WTC11 (cell line): Measurements from ENCODE around the gene RNF126. TPM values are rescaled to one million over a fixed set of nuclear protein-coding genes. Genes with fewer than 3 reads are reported as not detected.

Source experiments
- ATAC-seq: fragments of 200-7000 bp; cut with Tn5 transposase; 2 replicates; pipeline ENCODE4 v1.10.0; 2021; ENCODE audit warnings: mild to moderate bottlenecking, moderate library complexity
- CTCF ChIA-PET: fragments of 300-600 bp; sonication (Branson Sonifier 250); formaldehyde crosslinking; loops from one replicate; lab custom pipeline; 2021; ENCODE audit warnings: antibody characterized with exemption; lab: Charles Lee
- POLR2A ChIA-PET: fragments of 350-600 bp; sonication (Branson Sonifier 250); formaldehyde crosslinking; loops from one replicate; lab custom pipeline; 2021; ENCODE audit warnings: antibody characterized with exemption; lab: Charles Lee
- DNase-seq: peaks from one replicate; pipeline ENCODE4 v3.0.0; 2021; ENCODE audit warnings: low spot score
- H3K27ac Mint-ChIP-seq: 2 replicates; pipeline ENCODE4 v1.8.0; 2021; ENCODE audit warnings: mixed read lengths
- H3K27me3 Mint-ChIP-seq: 2 replicates; pipeline ENCODE4 v1.8.0; 2021; ENCODE audit warnings: low read depth, mild to moderate bottlenecking, moderate library complexity, mixed read lengths
- H3K36me3 Mint-ChIP-seq: 2 replicates; pipeline ENCODE4 v1.8.0; 2021; ENCODE audit warnings: mixed read lengths
- H3K4me1 Mint-ChIP-seq: 2 replicates; pipeline ENCODE4 v1.8.0; 2022; ENCODE audit warnings: mixed read lengths
- H3K4me3 Mint-ChIP-seq: 2 replicates; pipeline ENCODE4 v1.8.0; 2021; ENCODE audit warnings: mild to moderate bottlenecking, moderate library complexity, mixed read lengths
- H3K9me3 Mint-ChIP-seq: 2 replicates; pipeline ENCODE4 v1.8.0; 2021; ENCODE audit warnings: mixed read lengths
- NFATC4 ChIP-seq: fragments of 250-450 bp; sonication (Bioruptor Pico); IDR thresholded peaks from 2 replicates; pipeline ENCODE4 v1.9.0; 2021; ENCODE audit warnings: mild to moderate bottlenecking
- NFE2L1 ChIP-seq: sonication (generic); formaldehyde crosslinking; IDR thresholded peaks from 2 replicates; pipeline ENCODE4 v1.8.1; 2023; ENCODE audit warnings: missing genetic modification reagents
- NR2C2 ChIP-seq: sonication (generic); formaldehyde crosslinking; IDR thresholded peaks from 2 replicates; pipeline ENCODE4 v1.8.0; 2022; ENCODE audit warnings: mild to moderate bottlenecking, missing genetic modification reagents
- NR3C1 ChIP-seq: sonication (generic); formaldehyde crosslinking; conservative IDR thresholded peaks from 2 replicates; pipeline ENCODE4 v1.8.1; 2023; ENCODE audit warnings: low read depth, mild to moderate bottlenecking, missing genetic modification reagents
- PRRX2 ChIP-seq: fragments of 250-450 bp; sonication (Bioruptor Pico); IDR thresholded peaks from 2 replicates; pipeline ENCODE4 v1.8.0; 2021; ENCODE audit warnings: mild to moderate bottlenecking
- TCF7 ChIP-seq: sonication (generic); formaldehyde crosslinking; IDR thresholded peaks from 2 replicates; pipeline ENCODE4 v1.8.0; 2022; ENCODE audit warnings: mild to moderate bottlenecking, low read depth, missing genetic modification reagents, moderate library complexity
- ZNF219 ChIP-seq: sonication (generic); formaldehyde crosslinking; IDR thresholded peaks from 2 replicates; pipeline ENCODE4 v1.8.0; 2023; ENCODE audit warnings: missing genetic modification reagents, mild to moderate bottlenecking, borderline replicate concordance
- ZNF232 ChIP-seq: sonication (generic); formaldehyde crosslinking; IDR thresholded peaks from 2 replicates; pipeline ENCODE4 v1.8.0; 2022; ENCODE audit warnings: mild to moderate bottlenecking, missing genetic modification reagents
- ZNF416 ChIP-seq: fragments of 250-450 bp; sonication (Bioruptor Pico); IDR thresholded peaks from 2 replicates; pipeline ENCODE4 v1.9.0; 2021; ENCODE audit warnings: mild to moderate bottlenecking, inconsistent platforms
- ZNF423 ChIP-seq: fragments of 250-450 bp; sonication (Bioruptor Pico); IDR thresholded peaks from 2 replicates; pipeline ENCODE4 v2.1.2; 2022; ENCODE audit warnings: mild to moderate bottlenecking, moderate library complexity
- total RNA-seq: library from RNA; stranded (reverse); gene quantifications from 3 replicates; pipeline ENCODE4 v1.2.3, GENCODE V29; 2021
- TF ChIP-seq, protein P1 (sequence below): sonication (generic); formaldehyde crosslinking; IDR thresholded peaks from 2 replicates; pipeline ENCODE4 v1.8.1; 2022; ENCODE audit warnings: missing genetic modification reagents, borderline replicate concordance
- TF ChIP-seq, protein P2 (sequence below): fragments of 250-450 bp; sonication (Bioruptor Pico); IDR thresholded peaks from 2 replicates; pipeline ENCODE4 v1.8.0; 2021; ENCODE audit warnings: mild to moderate bottlenecking
- TF ChIP-seq, protein P3 (sequence below): sonication (generic); formaldehyde crosslinking; IDR thresholded peaks from 2 replicates; pipeline ENCODE4 v1.8.0; 2022; ENCODE audit warnings: mild to moderate bottlenecking, missing genetic modification reagents
- TF ChIP-seq, protein P4 (sequence below): fragments of 250-450 bp; sonication (Bioruptor Pico); IDR thresholded peaks from 2 replicates; pipeline ENCODE4 v2.1.2; 2022; ENCODE audit warnings: mild to moderate bottlenecking, moderate library complexity
- TF ChIP-seq, protein P5 (sequence below): fragments of 250-450 bp; sonication (Bioruptor Pico); IDR thresholded peaks from 2 replicates; pipeline ENCODE4 v1.9.0; 2021; ENCODE audit warnings: mild to moderate bottlenecking
- TF ChIP-seq, protein P6 (sequence below): sonication (generic); formaldehyde crosslinking; IDR thresholded peaks from 2 replicates; pipeline ENCODE4 v1.8.0; 2022; ENCODE audit warnings: mild to moderate bottlenecking, missing genetic modification reagents
- TF ChIP-seq, protein P7 (sequence below): sonication (generic); formaldehyde crosslinking; IDR thresholded peaks from 2 replicates; pipeline ENCODE4 v1.8.1; 2023; ENCODE audit warnings: mild to moderate bottlenecking, missing genetic modification reagents, moderate library complexity

RNF126 gene
- total RNA-seq, 1 experiment from 2014 or later = 84.4 TPM

DNA sequence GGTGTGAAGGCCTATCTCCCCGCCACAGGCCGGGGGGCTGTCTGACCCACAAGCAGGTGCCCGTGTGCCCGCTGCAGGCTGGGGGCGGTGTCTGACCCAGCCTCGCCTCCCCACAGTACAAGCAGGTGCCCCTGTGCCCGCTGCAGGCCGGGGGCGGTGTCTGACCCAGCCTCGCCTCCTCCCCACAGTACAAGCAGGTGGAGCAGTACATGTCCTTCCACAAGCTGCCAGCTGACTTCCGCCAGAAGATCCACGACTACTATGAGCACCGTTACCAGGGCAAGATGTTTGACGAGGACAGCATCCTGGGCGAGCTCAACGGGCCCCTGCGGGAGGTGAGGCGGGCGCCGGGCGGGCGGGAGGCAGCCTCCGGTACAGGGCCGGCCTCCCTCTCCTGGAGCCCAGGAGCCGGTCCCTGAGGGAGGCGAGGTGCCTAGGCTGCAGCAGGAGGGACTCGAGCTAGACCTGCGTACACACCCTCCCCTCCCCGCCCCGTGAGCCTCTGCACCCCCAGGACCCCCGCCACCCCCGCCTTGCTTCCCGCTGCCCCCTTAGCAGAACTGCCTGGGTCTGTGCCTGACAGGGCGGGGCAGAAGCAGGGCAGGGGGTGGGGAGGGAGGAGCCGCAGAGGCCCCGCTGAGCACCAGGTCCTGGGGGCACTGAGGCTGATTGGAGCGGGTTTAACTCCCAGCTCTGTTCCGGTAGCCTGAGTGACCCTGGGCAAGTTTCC is 52.8 kb downstream of the RNF126 start (continued):
- TF ChIP-seq NFE2L1 (CRISPR knock-in tag) = no peak

DNA sequence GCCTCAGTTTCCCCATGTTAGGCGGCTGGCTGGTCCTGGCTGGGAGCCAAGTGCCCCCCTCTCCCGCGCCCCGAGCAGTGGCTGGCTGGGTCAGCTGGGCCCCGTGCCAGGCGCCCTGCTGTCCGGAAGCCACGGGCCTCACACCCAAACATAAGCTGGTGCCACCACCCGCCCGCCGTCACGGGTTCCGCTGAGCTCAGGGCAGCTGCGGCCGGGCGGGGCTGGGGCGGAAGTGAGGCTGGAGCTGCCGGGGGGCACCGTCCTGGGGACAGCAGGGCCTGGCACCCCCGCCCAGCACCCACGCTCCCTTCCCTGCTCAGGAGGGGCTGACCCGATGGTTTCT is 54.0 kb downstream of the RNF126 start:
- no peaks in the 10 kb centered on the region for H3K27me3 Mint-ChIP-seq
- CTCF ChIA-PET = no interaction called here
- no peak for TF ChIP-seq ZNF416 (CRISPR knock-in tag)
- TF ChIP-seq, protein P1, sequence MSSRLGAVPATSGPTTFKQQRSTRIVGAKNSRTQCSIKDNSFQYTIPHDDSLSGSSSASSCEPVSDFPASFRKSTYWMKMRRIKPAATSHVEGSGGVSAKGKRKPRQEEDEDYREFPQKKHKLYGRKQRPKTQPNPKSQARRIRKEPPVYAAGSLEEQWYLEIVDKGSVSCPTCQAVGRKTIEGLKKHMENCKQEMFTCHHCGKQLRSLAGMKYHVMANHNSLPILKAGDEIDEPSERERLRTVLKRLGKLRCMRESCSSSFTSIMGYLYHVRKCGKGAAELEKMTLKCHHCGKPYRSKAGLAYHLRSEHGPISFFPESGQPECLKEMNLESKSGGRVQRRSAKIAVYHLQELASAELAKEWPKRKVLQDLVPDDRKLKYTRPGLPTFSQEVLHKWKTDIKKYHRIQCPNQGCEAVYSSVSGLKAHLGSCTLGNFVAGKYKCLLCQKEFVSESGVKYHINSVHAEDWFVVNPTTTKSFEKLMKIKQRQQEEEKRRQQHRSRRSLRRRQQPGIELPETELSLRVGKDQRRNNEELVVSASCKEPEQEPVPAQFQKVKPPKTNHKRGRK (CRISPR knock-in tag) = no peak
- no peak for TF ChIP-seq NR3C1 (CRISPR knock-in tag)
- TF ChIP-seq, all 79 proteins: peak for 0
- DNase-seq = no peak
- no peak overlapping the region for H3K27ac Mint-ChIP-seq
- H3K9me3 Mint-ChIP-seq = no peaks in the 10 kb centered on the region
- no peak for ATAC-seq
- POLR2A ChIA-PET = no interaction called here
- H3K4me1 Mint-ChIP-seq = peaks cover 3% of the 10 kb centered on the region; the same call in 1 of the 2 replicates
- H3K4me3 Mint-ChIP-seq = no peak overlapping the region
- H3K36me3 Mint-ChIP-seq = peaks cover 3% of the 10 kb centered on the region

DNA sequence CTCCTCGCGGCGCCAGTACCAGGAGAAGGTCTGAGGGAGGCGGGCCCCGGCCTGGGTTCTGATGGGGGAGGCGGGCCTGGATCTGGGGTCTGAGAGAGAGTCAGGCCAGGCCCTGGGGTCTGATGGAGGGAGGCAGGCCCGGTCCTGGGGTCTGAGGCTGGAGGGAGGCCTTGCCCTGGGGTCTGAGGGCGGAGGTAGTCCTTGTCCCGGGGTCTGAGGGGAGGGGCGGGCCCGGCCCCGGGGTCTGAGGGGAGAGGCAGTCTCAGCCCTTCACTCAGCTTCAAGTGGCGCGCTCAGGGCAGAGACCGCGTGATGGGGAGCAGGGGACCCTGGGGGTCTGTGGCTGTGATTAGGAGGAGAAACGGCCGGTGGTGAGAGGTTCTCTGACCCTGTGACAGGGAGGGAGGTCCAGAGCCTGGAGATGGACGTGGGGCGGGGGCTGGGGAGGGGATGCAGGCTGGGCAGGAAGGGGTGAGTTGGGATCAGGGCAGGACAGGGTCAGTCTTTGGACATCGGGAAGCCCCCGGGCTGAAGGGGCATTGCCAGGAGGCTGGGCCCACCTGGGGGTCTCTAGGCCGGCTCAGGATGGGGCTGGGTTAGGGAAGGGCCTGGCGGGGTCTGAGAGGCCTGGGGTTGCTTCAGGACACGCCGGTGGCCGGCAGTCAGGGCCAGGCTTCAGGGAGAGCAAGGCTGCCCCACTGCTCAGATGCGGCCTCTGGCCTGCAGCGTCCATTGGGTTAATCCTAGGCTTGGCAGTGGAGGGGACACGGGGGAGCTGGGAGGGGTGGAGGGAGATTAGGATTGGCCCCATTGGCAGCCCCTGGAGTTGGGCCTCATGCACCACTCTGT is 54.6 kb downstream of the RNF126 start:
- TF ChIP-seq PRRX2 (CRISPR knock-in tag) (no peak), ZNF423 (CRISPR knock-in tag) (no peak), TCF7 (CRISPR knock-in tag) (no peak), ZNF232 (CRISPR knock-in tag) (no peak), ZNF219 (CRISPR knock-in tag) (no peak)
- TF ChIP-seq, protein P2, sequence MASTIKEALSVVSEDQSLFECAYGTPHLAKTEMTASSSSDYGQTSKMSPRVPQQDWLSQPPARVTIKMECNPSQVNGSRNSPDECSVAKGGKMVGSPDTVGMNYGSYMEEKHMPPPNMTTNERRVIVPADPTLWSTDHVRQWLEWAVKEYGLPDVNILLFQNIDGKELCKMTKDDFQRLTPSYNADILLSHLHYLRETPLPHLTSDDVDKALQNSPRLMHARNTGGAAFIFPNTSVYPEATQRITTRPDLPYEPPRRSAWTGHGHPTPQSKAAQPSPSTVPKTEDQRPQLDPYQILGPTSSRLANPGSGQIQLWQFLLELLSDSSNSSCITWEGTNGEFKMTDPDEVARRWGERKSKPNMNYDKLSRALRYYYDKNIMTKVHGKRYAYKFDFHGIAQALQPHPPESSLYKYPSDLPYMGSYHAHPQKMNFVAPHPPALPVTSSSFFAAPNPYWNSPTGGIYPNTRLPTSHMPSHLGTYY (CRISPR knock-in tag) = no peak
- TF ChIP-seq, protein P3, sequence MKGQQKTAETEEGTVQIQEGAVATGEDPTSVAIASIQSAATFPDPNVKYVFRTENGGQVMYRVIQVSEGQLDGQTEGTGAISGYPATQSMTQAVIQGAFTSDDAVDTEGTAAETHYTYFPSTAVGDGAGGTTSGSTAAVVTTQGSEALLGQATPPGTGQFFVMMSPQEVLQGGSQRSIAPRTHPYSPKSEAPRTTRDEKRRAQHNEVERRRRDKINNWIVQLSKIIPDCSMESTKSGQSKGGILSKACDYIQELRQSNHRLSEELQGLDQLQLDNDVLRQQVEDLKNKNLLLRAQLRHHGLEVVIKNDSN (CRISPR knock-in tag) = no peak
- CTCF ChIA-PET = interaction anchor here (1.0 kb wide), 1 partner anchor 20 kb away, joined by 3 read pairs; no protein-coding TSS in a partner anchor
- Mint-ChIP-seq H3K4me3 (no peak overlapping the region), H3K27ac (no peak overlapping the region), H3K9me3 (peaks cover 4% of the 10 kb centered on the region), H3K27me3 (no peaks in the 10 kb centered on the region), H3K36me3 (peaks cover 3% of the 10 kb centered on the region), H3K4me1 (peaks cover 3% of the 10 kb centered on the region; the same call in 1 of the 2 replicates)
- POLR2A ChIA-PET = no interaction called here
- ATAC-seq (no peak), DNase-seq (no peak)

DNA sequence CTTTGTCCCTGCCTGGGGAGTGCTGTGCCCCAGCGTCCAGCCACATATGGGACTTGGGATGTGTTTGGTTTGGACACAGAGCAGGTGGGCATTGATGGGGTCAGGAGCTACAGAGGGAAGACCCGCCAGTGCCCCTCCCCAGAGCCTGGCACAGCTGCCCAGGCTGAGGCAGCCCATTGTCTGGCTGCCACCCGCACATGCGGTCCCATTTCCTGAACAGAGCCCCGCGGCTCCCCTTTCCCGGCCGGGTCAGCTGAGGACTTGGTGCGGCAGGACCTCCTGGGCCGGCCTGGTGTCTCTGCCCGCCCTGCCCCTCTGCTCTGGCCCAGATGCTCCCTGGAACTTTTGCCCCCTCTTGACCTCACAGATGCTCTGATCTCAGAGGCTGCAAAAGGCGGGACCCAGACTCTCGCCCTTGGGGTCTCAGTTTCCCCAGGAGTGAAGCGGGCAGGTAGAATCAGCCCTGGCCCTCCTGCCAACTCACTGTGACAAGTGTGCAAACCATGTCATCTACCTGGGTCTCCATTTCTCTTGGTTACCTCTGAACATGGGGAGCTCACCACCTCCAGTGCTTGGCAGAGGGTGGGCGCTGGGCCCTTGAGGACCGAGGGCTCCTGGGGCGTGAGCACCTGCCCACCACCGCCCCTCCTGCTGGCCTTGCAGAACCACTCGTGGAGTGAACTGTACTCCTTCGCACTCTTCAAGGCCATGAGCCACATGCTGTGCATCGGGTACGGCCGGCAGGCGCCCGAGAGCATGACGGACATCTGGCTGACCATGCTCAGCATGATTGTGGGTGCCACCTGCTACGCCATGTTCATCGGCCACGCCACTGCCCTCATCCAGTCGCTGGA is 55.5 kb downstream of the RNF126 start:
- Mint-ChIP-seq H3K4me3 (no peak overlapping the region), H3K9me3 (peaks cover 5% of the 10 kb centered on the region), H3K36me3 (peaks cover under 1% of the 10 kb centered on the region; the same call in 1 of the 2 replicates), H3K27ac (no peak overlapping the region), H3K27me3 (no peaks in the 10 kb centered on the region), H3K4me1 (peaks cover 3% of the 10 kb centered on the region; the same call in 1 of the 2 replicates)
- DNase-seq (no peak), ATAC-seq (no peak)
- CTCF ChIA-PET = interaction anchor here (1.0 kb wide), 1 partner anchor 21 kb away, joined by 3 read pairs; no protein-coding TSS in a partner anchor
- POLR2A ChIA-PET = no interaction called here
- TF ChIP-seq, protein P4, sequence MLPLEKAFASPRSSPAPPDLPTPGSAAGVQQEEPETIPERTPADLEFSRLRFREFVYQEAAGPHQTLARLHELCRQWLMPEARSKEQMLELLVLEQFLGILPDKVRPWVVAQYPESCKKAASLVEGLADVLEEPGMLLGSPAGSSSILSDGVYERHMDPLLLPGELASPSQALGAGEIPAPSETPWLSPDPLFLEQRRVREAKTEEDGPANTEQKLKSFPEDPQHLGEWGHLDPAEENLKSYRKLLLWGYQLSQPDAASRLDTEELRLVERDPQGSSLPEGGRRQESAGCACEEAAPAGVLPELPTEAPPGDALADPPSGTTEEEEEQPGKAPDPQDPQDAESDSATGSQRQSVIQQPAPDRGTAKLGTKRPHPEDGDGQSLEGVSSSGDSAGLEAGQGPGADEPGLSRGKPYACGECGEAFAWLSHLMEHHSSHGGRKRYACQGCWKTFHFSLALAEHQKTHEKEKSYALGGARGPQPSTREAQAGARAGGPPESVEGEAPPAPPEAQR (CRISPR knock-in tag) = no peak
- TF ChIP-seq NR2C2 (CRISPR knock-in tag) = no peak
- TF ChIP-seq, protein P5, sequence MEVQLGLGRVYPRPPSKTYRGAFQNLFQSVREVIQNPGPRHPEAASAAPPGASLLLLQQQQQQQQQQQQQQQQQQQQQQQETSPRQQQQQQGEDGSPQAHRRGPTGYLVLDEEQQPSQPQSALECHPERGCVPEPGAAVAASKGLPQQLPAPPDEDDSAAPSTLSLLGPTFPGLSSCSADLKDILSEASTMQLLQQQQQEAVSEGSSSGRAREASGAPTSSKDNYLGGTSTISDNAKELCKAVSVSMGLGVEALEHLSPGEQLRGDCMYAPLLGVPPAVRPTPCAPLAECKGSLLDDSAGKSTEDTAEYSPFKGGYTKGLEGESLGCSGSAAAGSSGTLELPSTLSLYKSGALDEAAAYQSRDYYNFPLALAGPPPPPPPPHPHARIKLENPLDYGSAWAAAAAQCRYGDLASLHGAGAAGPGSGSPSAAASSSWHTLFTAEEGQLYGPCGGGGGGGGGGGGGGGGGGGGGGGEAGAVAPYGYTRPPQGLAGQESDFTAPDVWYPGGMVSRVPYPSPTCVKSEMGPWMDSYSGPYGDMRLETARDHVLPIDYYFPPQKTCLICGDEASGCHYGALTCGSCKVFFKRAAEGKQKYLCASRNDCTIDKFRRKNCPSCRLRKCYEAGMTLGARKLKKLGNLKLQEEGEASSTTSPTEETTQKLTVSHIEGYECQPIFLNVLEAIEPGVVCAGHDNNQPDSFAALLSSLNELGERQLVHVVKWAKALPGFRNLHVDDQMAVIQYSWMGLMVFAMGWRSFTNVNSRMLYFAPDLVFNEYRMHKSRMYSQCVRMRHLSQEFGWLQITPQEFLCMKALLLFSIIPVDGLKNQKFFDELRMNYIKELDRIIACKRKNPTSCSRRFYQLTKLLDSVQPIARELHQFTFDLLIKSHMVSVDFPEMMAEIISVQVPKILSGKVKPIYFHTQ (CRISPR knock-in tag) = no peak
- TF ChIP-seq, protein P6, sequence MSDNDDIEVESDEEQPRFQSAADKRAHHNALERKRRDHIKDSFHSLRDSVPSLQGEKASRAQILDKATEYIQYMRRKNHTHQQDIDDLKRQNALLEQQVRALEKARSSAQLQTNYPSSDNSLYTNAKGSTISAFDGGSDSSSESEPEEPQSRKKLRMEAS (CRISPR knock-in tag) = no peak
- TF ChIP-seq, protein P7, sequence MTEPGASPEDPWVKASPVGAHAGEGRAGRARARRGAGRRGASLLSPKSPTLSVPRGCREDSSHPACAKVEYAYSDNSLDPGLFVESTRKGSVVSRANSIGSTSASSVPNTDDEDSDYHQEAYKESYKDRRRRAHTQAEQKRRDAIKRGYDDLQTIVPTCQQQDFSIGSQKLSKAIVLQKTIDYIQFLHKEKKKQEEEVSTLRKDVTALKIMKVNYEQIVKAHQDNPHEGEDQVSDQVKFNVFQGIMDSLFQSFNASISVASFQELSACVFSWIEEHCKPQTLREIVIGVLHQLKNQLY (CRISPR knock-in tag) = no peak
- TF ChIP-seq NFATC4 (CRISPR knock-in tag) = no peak
